ENCODE data around the gene ANKH.

ANKH gene

DNA sequence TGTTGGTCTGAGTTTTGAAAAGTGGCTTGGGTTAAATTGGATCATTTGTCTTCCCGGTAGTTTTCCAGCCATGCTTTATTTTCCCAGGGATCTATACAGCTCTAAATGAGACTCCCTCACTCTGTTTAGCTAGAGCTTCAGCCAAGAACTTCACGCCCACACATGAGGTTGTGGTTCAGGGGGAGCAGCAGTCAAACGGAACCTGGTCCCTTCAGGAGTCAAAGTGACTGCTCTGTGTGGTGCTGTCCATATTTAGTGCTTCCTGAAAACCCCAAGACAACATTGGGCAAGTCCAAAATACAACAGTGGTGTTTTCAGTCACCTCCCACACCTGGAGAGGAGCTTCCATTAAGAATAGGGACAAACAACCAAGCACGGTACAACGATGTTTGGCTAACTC, 90.5 kb downstream of the ANKH start:
- H3K9ac ChIP-seq (ENCODE audit: low read depth, low read length), result no peak overlapping the region
- H3K4me2 ChIP-seq (ENCODE audit: low read length), result no peak overlapping the region
- no peaks in the 10 kb centered on the region for H3K27me3 ChIP-seq (ENCODE audit: control insufficient read depth, insufficient read depth, low read length)
- no peak overlapping the region for H3K4me3 ChIP-seq (ENCODE audit: low read length)
- peaks cover 11% of the 10 kb centered on the region for H3K4me1 ChIP-seq (ENCODE audit: control insufficient read depth, insufficient read depth, low read length)
- no peaks in the 10 kb centered on the region for H3K9me3 ChIP-seq (replicated peaks; ENCODE audit: low read length)
- H3K36me3 ChIP-seq (ENCODE audit: insufficient read depth, low read length), result no peaks in the 10 kb centered on the region

DNA sequence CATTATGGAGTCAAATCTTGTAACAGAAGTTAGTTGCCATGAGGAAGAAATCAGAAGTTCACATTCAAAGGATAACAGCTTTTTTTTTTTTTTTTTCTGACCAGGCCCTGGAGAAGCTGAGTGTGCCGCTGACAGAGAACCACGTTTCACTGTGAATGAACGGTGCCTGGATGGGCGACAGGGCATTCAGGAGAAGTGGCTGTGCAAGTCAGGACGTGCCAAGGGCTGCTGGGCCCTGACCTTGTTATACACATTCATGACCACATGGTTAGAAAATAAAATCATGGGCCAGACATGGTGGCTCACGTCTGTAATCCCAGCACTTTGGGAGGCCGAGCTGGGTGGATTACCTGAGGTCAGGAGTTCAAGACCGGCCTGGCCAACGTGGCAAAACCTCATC, 91.6 kb downstream of the ANKH start:
- H3K4me1 ChIP-seq (ENCODE audit: control insufficient read depth, insufficient read depth, low read length), result peaks cover 17% of the 10 kb centered on the region
- no peaks in the 10 kb centered on the region for H3K27me3 ChIP-seq (ENCODE audit: control insufficient read depth, insufficient read depth, low read length)
- no peaks in the 10 kb centered on the region for H3K36me3 ChIP-seq (ENCODE audit: insufficient read depth, low read length)
- H3K4me3 ChIP-seq (ENCODE audit: low read length), result no peak overlapping the region
- no peak overlapping the region for H3K9ac ChIP-seq (ENCODE audit: low read depth, low read length)
- no peak overlapping the region for H3K4me2 ChIP-seq (ENCODE audit: low read length)
- H3K9me3 ChIP-seq (replicated peaks; ENCODE audit: low read length), result no peaks in the 10 kb centered on the region

GRCh38 chr5:14778792-14779070, 92.8 kb downstream of the ANKH start:
- no peak overlapping the region for H3K4me3 ChIP-seq (ENCODE audit: low read length)
- H3K4me1 ChIP-seq (ENCODE audit: control insufficient read depth, insufficient read depth, low read length), result peaks cover 17% of the 10 kb centered on the region
- no peaks in the 10 kb centered on the region for H3K36me3 ChIP-seq (ENCODE audit: insufficient read depth, low read length)
- no peaks in the 10 kb centered on the region for H3K9me3 ChIP-seq (replicated peaks; ENCODE audit: low read length)
- H3K9ac ChIP-seq (ENCODE audit: low read depth, low read length), result no peak overlapping the region
- H3K4me2 ChIP-seq (ENCODE audit: low read length), result no peak overlapping the region
- no peaks in the 10 kb centered on the region for H3K27me3 ChIP-seq (ENCODE audit: control insufficient read depth, insufficient read depth, low read length)

- H3K4me3 ChIP-seq (ENCODE audit: low read length), result no peak overlapping the region
- H3K27me3 ChIP-seq (ENCODE audit: control insufficient read depth, insufficient read depth, low read length), result no peaks in the 10 kb centered on the region
- H3K4me2 ChIP-seq (ENCODE audit: low read length), result no peak overlapping the region
- no peak overlapping the region for H3K9ac ChIP-seq (ENCODE audit: low read depth, low read length)
- H3K9me3 ChIP-seq (replicated peaks; ENCODE audit: low read length), result no peaks in the 10 kb centered on the region
- H3K36me3 ChIP-seq (ENCODE audit: insufficient read depth, low read length), result no peaks in the 10 kb centered on the region
- H3K4me1 ChIP-seq (ENCODE audit: control insufficient read depth, insufficient read depth, low read length), result peaks cover 17% of the 10 kb centered on the region
These were observed 93.4 kb downstream of the ANKH start for GRCh38 chr5:14777932-14778791.

DNA sequence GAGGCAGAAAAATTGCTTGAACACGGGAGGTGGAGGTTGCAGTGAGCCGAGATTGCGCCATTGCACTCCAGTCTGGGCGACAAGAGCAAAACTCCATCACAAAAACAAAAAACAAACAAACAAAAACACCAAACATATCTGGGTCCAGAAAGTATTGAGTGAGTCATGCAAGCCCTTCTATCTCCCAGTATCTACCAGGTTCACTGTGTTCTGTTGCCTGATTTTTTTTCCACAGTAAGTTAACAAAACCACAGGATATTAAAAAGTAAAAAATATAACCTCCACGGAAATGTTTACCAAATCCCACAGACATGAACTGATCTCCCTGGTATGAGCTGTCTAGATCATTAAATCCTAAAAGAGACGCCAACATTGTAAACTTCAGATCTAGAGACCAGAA, 94.4 kb downstream of the ANKH start:
- H3K9me3 ChIP-seq (replicated peaks; ENCODE audit: low read length), result no peaks in the 10 kb centered on the region
- no peak overlapping the region for H3K9ac ChIP-seq (ENCODE audit: low read depth, low read length)
- peaks cover 17% of the 10 kb centered on the region for H3K4me1 ChIP-seq (ENCODE audit: control insufficient read depth, insufficient read depth, low read length)
- H3K27me3 ChIP-seq (ENCODE audit: control insufficient read depth, insufficient read depth, low read length), result no peaks in the 10 kb centered on the region
- H3K36me3 ChIP-seq (ENCODE audit: insufficient read depth, low read length), result no peaks in the 10 kb centered on the region
- H3K4me2 ChIP-seq (ENCODE audit: low read length), result no peak overlapping the region
- H3K4me3 ChIP-seq (ENCODE audit: low read length), result no peak overlapping the region

- no peaks in the 10 kb centered on the region for H3K36me3 ChIP-seq (ENCODE audit: insufficient read depth, low read length)
These were observed 95.0 kb downstream of the ANKH start for GRCh38 chr5:14776602-14777001.

GRCh38 chr5:14775857-14776256, 95.7 kb downstream of the ANKH start:
- Histone ChIP-seq H3K9ac (ENCODE audit: low read depth, low read length) (no peak overlapping the region), H3K4me3 (ENCODE audit: low read length) (no peak overlapping the region), H3K36me3 (ENCODE audit: insufficient read depth, low read length) (no peaks in the 10 kb centered on the region), H3K27me3 (ENCODE audit: control insufficient read depth, insufficient read depth, low read length) (no peaks in the 10 kb centered on the region), H3K9me3 (replicated peaks; ENCODE audit: low read length) (no peaks in the 10 kb centered on the region), H3K4me2 (ENCODE audit: low read length) (no peak overlapping the region), H3K4me1 (ENCODE audit: control insufficient read depth, insufficient read depth, low read length) (peaks cover 14% of the 10 kb centered on the region)

More at GRCh38 chr5:14776602-14777001, 95.0 kb downstream of the ANKH start:
- Histone ChIP-seq H3K9ac (ENCODE audit: low read depth, low read length) (no peak overlapping the region), H3K4me3 (ENCODE audit: low read length) (no peak overlapping the region), H3K27me3 (ENCODE audit: control insufficient read depth, insufficient read depth, low read length) (no peaks in the 10 kb centered on the region), H3K4me2 (ENCODE audit: low read length) (no peak overlapping the region), H3K4me1 (ENCODE audit: control insufficient read depth, insufficient read depth, low read length) (peaks cover 17% of the 10 kb centered on the region), H3K9me3 (replicated peaks; ENCODE audit: low read length) (no peaks in the 10 kb centered on the region)

DNA sequence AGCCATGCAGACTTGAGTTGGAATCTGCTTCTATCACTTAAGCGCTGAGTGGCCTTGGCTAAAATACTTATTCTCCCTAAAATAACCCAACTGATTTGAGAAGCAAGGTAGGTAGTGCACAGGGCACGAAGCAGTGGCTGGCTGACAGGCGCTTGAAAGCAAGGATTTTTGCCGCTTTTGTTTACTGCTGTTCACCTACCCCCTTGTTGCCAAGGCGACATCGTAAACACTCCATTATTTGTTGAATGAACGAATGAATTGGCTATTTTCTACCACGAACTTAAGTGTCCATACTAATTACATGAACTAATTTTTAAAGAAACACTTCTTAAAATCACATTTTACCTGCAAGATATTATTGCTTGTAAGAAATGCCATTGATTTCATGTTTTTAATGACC, 98.0 kb downstream of the ANKH start:
- H3K9ac ChIP-seq (ENCODE audit: low read depth, low read length), result no peak overlapping the region
- H3K4me2 ChIP-seq (ENCODE audit: low read length), result no peak overlapping the region
- no peak overlapping the region for H3K4me3 ChIP-seq (ENCODE audit: low read length)
- H3K4me1 ChIP-seq (ENCODE audit: control insufficient read depth, insufficient read depth, low read length), result peaks cover 13% of the 10 kb centered on the region
- H3K36me3 ChIP-seq (ENCODE audit: insufficient read depth, low read length), result peaks cover 3% of the 10 kb centered on the region
- H3K9me3 ChIP-seq (replicated peaks; ENCODE audit: low read length), result no peaks in the 10 kb centered on the region
- H3K27me3 ChIP-seq (ENCODE audit: control insufficient read depth, insufficient read depth, low read length), result no peaks in the 10 kb centered on the region

DNA sequence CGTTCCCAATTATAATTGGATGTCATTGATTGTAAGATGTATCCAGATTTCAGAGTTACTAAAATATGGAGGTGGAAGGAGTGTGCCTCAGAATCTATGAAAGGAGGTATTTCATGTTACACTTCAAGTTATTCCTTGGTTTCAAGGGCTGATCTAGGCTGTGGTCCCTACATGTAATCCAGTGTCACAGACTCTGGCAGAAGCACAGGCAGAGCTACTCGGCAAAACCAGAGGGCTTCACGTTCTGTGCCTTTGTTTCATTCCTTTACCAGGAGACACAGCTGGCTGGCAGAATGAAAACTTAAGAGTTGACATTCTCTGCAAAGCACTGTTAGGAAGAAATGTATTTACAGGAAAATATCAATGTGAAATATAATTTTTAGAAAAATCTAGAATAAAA, 99.6 kb downstream of the ANKH start:
- Histone ChIP-seq H3K36me3 (ENCODE audit: insufficient read depth, low read length) (peaks cover 3% of the 10 kb centered on the region), H3K9me3 (replicated peaks; ENCODE audit: low read length) (no peaks in the 10 kb centered on the region), H3K4me1 (ENCODE audit: control insufficient read depth, insufficient read depth, low read length) (peaks cover 13% of the 10 kb centered on the region), H3K4me2 (ENCODE audit: low read length) (no peak overlapping the region), H3K9ac (ENCODE audit: low read depth, low read length) (no peak overlapping the region), H3K4me3 (ENCODE audit: low read length) (no peak overlapping the region), H3K27me3 (ENCODE audit: control insufficient read depth, insufficient read depth, low read length) (no peaks in the 10 kb centered on the region)

- H3K4me3 ChIP-seq (ENCODE audit: low read length), result no peak overlapping the region
- H3K36me3 ChIP-seq (ENCODE audit: insufficient read depth, low read length), result peaks cover 3% of the 10 kb centered on the region
- H3K4me2 ChIP-seq (ENCODE audit: low read length), result no peak overlapping the region
- no peaks in the 10 kb centered on the region for H3K9me3 ChIP-seq (replicated peaks; ENCODE audit: low read length)
- H3K9ac ChIP-seq (ENCODE audit: low read depth, low read length), result no peak overlapping the region
- peaks cover 6% of the 10 kb centered on the region for H3K4me1 ChIP-seq (ENCODE audit: control insufficient read depth, insufficient read depth, low read length)
- no peaks in the 10 kb centered on the region for H3K27me3 ChIP-seq (ENCODE audit: control insufficient read depth, insufficient read depth, low read length)
These were observed 100.4 kb downstream of the ANKH start for GRCh38 chr5:14771189-14771588.

DNA sequence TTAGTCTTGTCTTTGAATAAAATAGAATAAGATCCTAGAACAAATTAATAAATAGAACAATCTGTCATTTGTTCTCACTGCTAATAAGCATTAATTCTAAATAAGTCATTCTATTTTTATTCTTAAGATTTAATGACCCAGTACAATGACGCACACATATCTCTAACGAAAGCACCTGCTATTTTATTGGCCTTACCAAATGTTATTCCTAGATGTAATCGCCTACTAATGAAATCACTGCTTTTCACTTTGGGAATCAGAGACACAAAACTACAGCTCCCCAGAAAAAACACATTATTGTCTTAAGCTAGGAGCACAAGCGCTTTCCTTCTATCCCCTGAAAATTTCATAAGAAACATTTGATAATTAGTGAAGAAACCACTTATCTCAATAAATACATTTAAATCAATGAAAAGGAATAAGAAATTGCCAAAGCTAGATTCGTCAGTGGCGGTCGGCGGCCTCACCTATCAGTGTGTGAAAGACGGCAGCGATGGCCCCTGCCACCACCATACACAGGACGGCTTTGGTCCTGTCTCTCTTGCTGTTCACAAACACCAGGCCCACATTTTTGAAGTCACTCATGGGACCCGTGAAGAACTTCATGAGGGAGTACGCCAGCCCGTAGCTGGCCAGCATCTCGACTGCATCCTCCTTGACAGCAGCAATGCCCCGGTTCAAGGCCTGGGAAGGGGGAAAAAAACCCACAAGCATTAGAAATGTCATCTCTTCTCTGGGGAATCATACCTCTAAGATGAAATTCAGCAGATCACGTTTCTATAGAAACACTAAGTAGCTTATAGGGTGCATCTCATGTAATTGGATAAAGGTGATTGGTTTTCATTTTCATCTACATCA, 102.8 kb downstream of the ANKH start:
- Histone ChIP-seq H3K9me3 (replicated peaks; ENCODE audit: low read length) (no peaks in the 10 kb centered on the region), H3K9ac (ENCODE audit: low read depth, low read length) (no peak overlapping the region), H3K27me3 (ENCODE audit: control insufficient read depth, insufficient read depth, low read length) (no peaks in the 10 kb centered on the region), H3K4me2 (ENCODE audit: low read length) (no peak overlapping the region), H3K4me1 (ENCODE audit: control insufficient read depth, insufficient read depth, low read length) (no peaks in the 10 kb centered on the region), H3K4me3 (ENCODE audit: low read length) (no peak overlapping the region), H3K36me3 (ENCODE audit: insufficient read depth, low read length) (peaks cover 3% of the 10 kb centered on the region)

Data from skeletal muscle satellite cell (primary cell).